Stomach smooth muscle (tissue), 2 donors: ENCODE measurements around the gene SRP68.

Source experiments
- H3K27ac ChIP-seq: one replicate; pipeline ENCODE4 v1.7.0; 2013; ENCODE audit warnings: mild to moderate bottlenecking, low read length, inconsistent platforms
- H3K27me3 ChIP-seq, 2 donors: one replicate each; pipeline ENCODE4 v1.7.0; 2013; ENCODE audit warnings: low read length in 2 of 2; ENCODE audit not compliant: insufficient read depth in 2 of 2, control insufficient read depth in 1 of 2
- H3K36me3 ChIP-seq, 2 donors: one replicate each; pipeline ENCODE4 v1.7.0; 2013; ENCODE audit warnings: low read length in 2 of 2; ENCODE audit not compliant: control insufficient read depth in 2 of 2, insufficient read depth in 2 of 2
- H3K4me1 ChIP-seq: one replicate; pipeline ENCODE4 v1.7.0; 2013; ENCODE audit warnings: low read length; ENCODE audit not compliant: control insufficient read depth, insufficient read depth
- H3K4me3 ChIP-seq, 2 donors: one replicate each; pipeline ENCODE4 v1.7.0; 2013; ENCODE audit warnings: low read length in 2 of 2
- H3K9ac ChIP-seq, 2 donors: one replicate each; pipeline ENCODE4 v1.7.0; 2013; ENCODE audit warnings: low read length in 2 of 2, mild to moderate bottlenecking in 1 of 2
- H3K9me3 ChIP-seq, 2 donors: one replicate each; pipeline ENCODE4 v1.7.0; 2013; ENCODE audit warnings: low read length in 2 of 2; ENCODE audit not compliant: control insufficient read depth in 2 of 2
- donor health status: healthy.
- donor health status: Pancreatic carcinoma.

SRP68 gene

DNA sequence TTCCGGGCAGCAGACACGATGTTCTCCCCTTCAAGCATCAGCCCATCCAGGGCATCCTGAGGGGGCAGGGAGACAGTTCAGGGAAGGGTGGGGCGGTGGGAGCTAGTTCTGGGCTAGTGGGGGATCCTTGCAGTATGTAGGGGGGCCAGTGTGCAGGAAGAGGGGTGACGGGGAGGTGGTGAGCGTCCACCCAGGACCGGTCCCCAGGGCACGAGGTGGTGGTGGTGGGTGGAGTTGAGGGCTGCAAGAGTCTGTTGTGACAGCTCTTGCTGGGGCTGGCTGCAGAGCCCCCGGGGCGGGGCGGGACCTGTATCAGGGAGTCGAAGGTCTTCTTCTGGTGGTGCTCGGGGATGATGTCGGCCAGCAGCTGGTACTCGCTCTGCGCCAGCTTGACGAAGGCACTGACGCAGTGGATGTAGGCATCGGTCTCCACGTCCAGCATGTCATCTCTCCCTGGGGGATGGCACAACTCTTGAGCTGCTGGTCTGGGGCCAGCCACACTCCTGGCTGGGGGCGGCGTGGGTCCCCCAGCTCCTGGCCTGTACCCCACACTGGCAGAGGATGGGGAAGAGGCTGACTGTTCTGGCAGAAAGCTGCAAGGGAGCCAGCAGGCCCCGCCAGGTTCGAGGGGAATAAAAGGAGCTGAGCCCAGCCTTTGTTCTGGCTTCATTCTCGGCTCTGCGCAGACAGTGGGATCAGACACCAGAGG is 16.7 kb upstream of the SRP68 start:
- Histone ChIP-seq H3K9me3 (no peaks in the 10 kb centered on the region), H3K36me3 (peaks cover 65 to 74% of the 10 kb centered on the region in 2 donors), H3K27ac (no peak overlapping the region), H3K4me1 (no peaks in the 10 kb centered on the region), H3K9ac (no peak overlapping the region), H3K27me3 (no peaks in the 10 kb centered on the region), H3K4me3 (no peak overlapping the region)

DNA sequence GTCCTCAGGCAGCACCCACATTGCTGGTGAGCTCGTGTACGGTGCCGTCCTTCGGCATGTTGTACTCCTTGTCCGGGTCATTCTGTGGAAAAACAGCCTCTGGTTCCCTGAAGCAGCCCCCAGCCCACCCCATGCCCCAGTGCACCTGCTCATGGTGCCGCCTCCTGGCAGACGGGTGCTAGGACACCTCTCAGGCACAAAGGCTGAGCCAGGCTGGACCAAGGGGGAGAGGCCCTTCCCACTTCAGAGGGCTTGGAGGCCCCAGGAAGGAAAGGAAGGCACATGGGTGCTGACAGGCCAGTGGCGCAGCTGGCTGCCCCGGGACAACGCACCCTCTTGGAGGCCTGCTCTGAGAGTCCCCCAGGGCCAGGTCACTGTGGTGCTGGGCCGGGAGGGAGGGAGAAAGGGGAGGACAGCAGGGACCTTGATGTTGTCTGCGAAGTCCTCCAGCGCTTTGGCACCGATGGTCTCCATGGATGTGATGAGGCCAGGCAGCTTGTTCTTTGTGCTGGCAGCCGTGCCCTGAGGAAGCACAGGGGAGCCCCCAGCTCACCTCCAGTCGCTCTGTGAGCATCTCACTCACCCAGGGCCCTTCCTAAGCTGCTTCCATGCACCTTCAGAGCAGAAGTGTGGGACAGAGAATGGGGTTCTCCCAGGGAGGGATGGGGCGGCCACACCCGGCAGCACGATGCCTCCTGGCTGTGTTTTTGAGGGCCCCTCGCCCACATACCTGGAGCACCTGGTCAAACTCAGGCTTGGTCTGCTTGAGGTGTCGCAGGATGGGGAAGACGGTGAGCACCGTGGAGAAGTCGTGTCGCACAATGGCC is 15.9 kb upstream of the SRP68 start:
- H3K9ac ChIP-seq: no peak overlapping the region
- H3K27ac ChIP-seq: no peak overlapping the region
- H3K36me3 ChIP-seq: peaks cover 61 to 74% of the 10 kb centered on the region in 2 donors
- H3K4me1 ChIP-seq: no peaks in the 10 kb centered on the region
- no peaks in the 10 kb centered on the region for H3K27me3 ChIP-seq
- no peak overlapping the region for H3K4me3 ChIP-seq
- no peaks in the 10 kb centered on the region for H3K9me3 ChIP-seq

- Histone ChIP-seq H3K27ac (no peak overlapping the region), H3K9me3 (no peaks in the 10 kb centered on the region), H3K36me3 (peaks cover 60 to 70% of the 10 kb centered on the region in 2 donors)
Observed at GRCh38 chr17:76087531-76087930, 15.2 kb upstream of the SRP68 start.

DNA sequence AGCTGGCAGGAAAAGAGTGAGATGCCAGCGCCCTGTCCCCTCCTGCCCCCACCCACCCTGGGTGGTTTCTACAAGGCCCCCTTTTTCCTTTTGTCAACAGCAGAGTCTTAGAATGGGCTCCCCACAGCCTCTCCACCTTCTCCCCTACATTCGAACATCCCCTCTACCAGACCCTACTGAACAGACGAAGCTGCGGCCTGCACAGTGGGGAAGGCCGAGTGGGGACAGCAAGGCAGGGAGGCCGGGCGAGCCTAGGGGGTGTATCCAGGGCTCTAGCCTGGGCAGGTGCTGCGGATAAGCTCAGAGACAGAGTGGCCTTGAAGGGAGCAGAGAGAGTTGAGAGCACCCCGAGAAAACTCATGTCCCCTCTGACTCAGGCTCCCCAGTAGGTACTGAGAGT is 14.1 kb upstream of the SRP68 start:
- Histone ChIP-seq H3K9ac (no peak overlapping the region), H3K27me3 (no peaks in the 10 kb centered on the region), H3K9me3 (no peaks in the 10 kb centered on the region), H3K36me3 (peaks cover 55 to 66% of the 10 kb centered on the region in 2 donors), H3K4me1 (no peaks in the 10 kb centered on the region), H3K4me3 (no peak overlapping the region), H3K27ac (no peak overlapping the region)

More at GRCh38 chr17:76087531-76087930, 15.2 kb upstream of the SRP68 start:
- Histone ChIP-seq H3K27me3 (no peaks in the 10 kb centered on the region), H3K4me3 (no peak overlapping the region), H3K9ac (no peak overlapping the region), H3K4me1 (no peaks in the 10 kb centered on the region)

DNA sequence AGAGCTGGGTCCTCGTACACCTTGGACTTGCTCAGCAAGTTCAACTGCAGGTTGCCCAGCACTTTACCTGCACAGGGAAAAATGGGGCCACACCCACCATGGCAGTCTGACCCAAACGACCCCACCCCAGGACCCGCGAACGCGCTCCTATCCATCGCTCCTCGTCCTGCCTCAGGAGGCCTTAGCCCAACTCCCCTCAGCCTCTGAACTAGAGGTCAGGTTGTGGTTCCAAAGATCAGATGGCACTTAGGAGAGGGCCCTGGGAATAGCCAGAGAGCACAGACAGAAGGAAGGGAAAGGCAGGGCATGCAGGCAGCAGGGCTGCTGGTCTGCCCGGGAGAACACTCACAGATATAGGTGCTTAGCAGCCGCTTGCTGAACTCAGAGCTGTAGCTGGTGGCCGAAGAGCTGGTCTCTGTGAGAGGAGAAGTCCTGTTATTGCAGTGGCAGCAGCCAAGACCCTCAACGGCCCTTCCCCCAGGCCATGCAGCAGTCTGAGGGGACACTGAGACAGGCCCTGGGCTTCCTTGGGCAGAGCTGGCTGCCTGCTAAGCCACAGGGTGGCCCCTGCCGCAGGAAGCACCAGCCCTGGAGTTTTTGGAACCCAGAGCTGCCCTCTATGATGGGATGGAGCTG is 13.5 kb upstream of the SRP68 start:
- no peaks in the 10 kb centered on the region for H3K27me3 ChIP-seq
- H3K4me1 ChIP-seq: no peaks in the 10 kb centered on the region
- H3K9ac ChIP-seq: no peak overlapping the region
- no peak overlapping the region for H3K27ac ChIP-seq
- no peaks in the 10 kb centered on the region for H3K9me3 ChIP-seq
- no peak overlapping the region for H3K4me3 ChIP-seq
- peaks cover 54 to 61% of the 10 kb centered on the region in 2 donors for H3K36me3 ChIP-seq

DNA sequence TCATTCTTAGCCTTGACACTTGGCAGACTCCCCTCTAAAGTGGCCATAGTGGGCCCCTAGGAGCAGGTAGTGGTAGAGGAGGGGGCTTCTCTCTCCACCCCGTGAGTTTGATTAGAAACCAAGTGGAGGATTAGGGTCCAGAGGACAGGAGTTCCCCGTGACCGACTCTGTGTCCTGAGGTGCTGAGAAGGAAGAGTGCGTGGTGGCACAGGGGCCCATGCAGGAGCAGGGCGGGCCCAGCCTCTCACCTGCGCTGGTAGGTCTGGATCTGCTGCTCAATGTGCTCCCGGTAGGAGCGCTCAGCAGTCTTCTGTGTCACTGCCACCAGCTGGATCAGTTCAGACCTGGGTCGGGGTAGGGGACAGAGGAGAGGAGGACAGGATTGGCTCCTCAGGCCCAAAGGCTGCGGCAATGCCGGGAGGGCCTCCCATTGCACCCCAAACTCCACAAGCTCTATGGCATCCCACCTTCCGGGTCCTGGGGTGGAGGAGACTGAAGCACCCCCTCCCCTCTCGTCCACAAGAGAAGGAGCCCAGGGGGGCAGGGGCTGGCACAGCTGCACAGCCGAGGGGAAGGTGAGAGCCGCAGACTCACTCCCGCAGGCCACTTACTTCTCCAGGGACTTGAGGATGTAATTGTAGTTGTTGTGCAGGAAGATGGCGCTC is 12.9 kb upstream of the SRP68 start:
- Histone ChIP-seq H3K4me3 (no peak overlapping the region), H3K4me1 (no peaks in the 10 kb centered on the region), H3K27me3 (no peaks in the 10 kb centered on the region), H3K9me3 (no peaks in the 10 kb centered on the region), H3K27ac (no peak overlapping the region), H3K9ac (no peak overlapping the region), H3K36me3 (peaks cover 51 to 60% of the 10 kb centered on the region in 2 donors)

DNA sequence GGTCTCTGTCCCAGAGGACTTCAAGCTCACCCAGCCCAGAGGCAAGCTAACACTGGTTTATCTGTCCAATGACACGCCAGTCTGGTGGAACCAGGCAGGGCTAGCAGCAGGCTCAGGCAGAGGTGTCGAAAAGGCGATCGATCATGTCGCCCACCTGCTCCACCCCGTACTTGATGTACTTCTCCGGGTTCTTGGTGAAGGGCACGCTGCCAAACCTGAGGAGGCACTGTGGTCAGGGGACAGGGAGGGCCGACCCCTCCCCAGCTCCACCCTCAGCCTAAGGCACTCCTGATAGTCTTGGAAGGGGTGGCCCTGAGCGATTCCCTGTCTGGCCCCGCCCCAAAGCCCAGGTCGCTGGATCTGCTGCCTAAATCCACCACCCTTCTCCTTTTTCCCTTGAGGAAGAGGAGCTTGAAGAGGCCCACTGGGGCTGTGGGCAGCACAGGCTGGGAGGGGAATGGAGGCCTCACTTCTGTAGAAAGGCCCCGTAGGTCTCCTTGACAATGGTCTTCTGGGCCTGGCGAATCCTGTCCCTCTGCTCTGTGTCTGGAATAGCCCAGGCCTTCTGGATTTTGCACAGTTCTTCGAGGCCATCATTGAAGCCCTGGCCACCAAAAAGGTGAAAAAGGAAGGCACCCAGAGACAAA is 11.3 kb upstream of the SRP68 start:
- Histone ChIP-seq H3K9me3 (no peaks in the 10 kb centered on the region), H3K4me1 (peaks cover 9% of the 10 kb centered on the region), H3K4me3 (no peak overlapping the region), H3K27ac (no peak overlapping the region), H3K36me3 (peaks cover 41 to 50% of the 10 kb centered on the region in 2 donors), H3K9ac (no peak overlapping the region), H3K27me3 (peaks cover 9 to 10% of the 10 kb centered on the region in 2 donors)

GRCh38 chr17:76082326-76083251 is 10.3 kb upstream of the SRP68 start:
- Histone ChIP-seq H3K9me3 (no peaks in the 10 kb centered on the region), H3K27me3 (peaks cover 16 to 18% of the 10 kb centered on the region in 2 donors), H3K4me1 (peaks cover 9% of the 10 kb centered on the region), H3K4me3 (no peak overlapping the region), H3K36me3 (peaks cover 30 to 40% of the 10 kb centered on the region in 2 donors), H3K27ac (no peak overlapping the region), H3K9ac (no peak overlapping the region)

- H3K9ac ChIP-seq: no peak overlapping the region
- peaks cover 15% of the 10 kb centered on the region for H3K4me1 ChIP-seq
- H3K9me3 ChIP-seq: no peaks in the 10 kb centered on the region
- H3K4me3 ChIP-seq: no peak overlapping the region
- H3K27ac ChIP-seq: no peak overlapping the region
- peaks cover 27 to 28% of the 10 kb centered on the region in 2 donors for H3K27me3 ChIP-seq
- H3K36me3 ChIP-seq: peaks cover 24 to 32% of the 10 kb centered on the region in 2 donors
Observed at GRCh38 chr17:76081295-76082210, 9.2 kb upstream of the SRP68 start.
